GM23338 (cell line): ENCODE results near the gene ITGB1BP1. TPM values are rescaled to one million over a fixed set of nuclear protein-coding genes. Genes with fewer than 3 reads are reported as not detected.

Experiments used
- ATAC-seq: fragments of 200-7000 bp; cut with Tn5 transposase; 3 replicates; pipeline ENCODE4 v1.9.1; 2020
- DNase-seq: peaks from one replicate; pipeline ENCODE4 v3.0.0-alpha.2; 2015; ENCODE audit warnings: low spot score
- H2AFZ ChIP-seq: fragments of 200-600 bp; sonication (generic); 2 replicates; pipeline ENCODE4 v1.8.0; 2016; ENCODE audit warnings: antibody characterized with exemption, mild to moderate bottlenecking, moderate library complexity
- H3F3A ChIP-seq: fragments of 200-600 bp; sonication (generic); replicated peaks from 2 replicates; pipeline ENCODE4 v1.8.0; 2017; ENCODE audit warnings: antibody characterized with exemption, mixed run types, low read depth
- H3K27ac ChIP-seq: fragments of 200-600 bp; sonication (generic); 2 replicates; pipeline ENCODE4 v1.6.1; 2016; ENCODE audit warnings: low read depth
- H3K27me3 ChIP-seq: fragments of 200-600 bp; sonication (generic); 2 replicates; pipeline ENCODE4 v1.8.0; 2016; ENCODE audit warnings: mild to moderate bottlenecking, mixed run types, moderate library complexity; ENCODE audit not compliant: insufficient read depth
- H3K36me3 ChIP-seq: fragments of 200-600 bp; sonication (generic); 2 replicates; pipeline ENCODE4 v1.8.0; 2016; ENCODE audit warnings: mild to moderate bottlenecking; ENCODE audit not compliant: insufficient read depth
- H3K4me1 ChIP-seq: fragments of 200-600 bp; sonication (generic); 2 replicates; pipeline ENCODE4 v1.8.0; 2016; ENCODE audit warnings: mild to moderate bottlenecking, moderate library complexity; ENCODE audit not compliant: insufficient read depth
- H3K4me2 ChIP-seq: fragments of 200-600 bp; sonication (generic); 2 replicates; pipeline ENCODE4 v1.7.1; 2017; ENCODE audit warnings: mixed run types
- H3K4me3 ChIP-seq: fragments of 200-600 bp; sonication (generic); 2 replicates; pipeline ENCODE4 v1.6.1; 2016; ENCODE audit warnings: mixed run types
- H3K79me2 ChIP-seq: fragments of 200-600 bp; sonication (generic); replicated peaks from 2 replicates; pipeline ENCODE4 v1.8.0; 2017; ENCODE audit warnings: mild to moderate bottlenecking; ENCODE audit not compliant: insufficient read depth
- H3K9me2 ChIP-seq: fragments of 200-600 bp; sonication (generic); 2 replicates; pipeline ENCODE4 v1.8.0; 2017; ENCODE audit not compliant: insufficient read depth
- H4K20me1 ChIP-seq: fragments of 200-600 bp; sonication (generic); replicated peaks from 2 replicates; pipeline ENCODE4 v1.8.0; 2017; ENCODE audit warnings: mild to moderate bottlenecking; ENCODE audit not compliant: insufficient read depth
- H3K27ac Mint-ChIP-seq: 2 replicates; pipeline ENCODE4 v1.8.0; 2020; ENCODE audit warnings: inconsistent platforms, mild to moderate bottlenecking, moderate library complexity, mixed read lengths
- H3K27me3 Mint-ChIP-seq: 3 replicates; pipeline ENCODE4 v1.8.0; 2022; ENCODE audit warnings: low read depth, mild to moderate bottlenecking, moderate library complexity, mixed read lengths, inconsistent platforms; ENCODE audit not compliant: insufficient read depth, poor library complexity
- H3K36me3 Mint-ChIP-seq: 3 replicates; pipeline ENCODE4 v1.8.0; 2021; ENCODE audit warnings: low read depth, mild to moderate bottlenecking, inconsistent platforms, moderate library complexity, mixed read lengths
- H3K4me1 Mint-ChIP-seq: 3 replicates; pipeline ENCODE4 v1.8.0; 2020; ENCODE audit warnings: mild to moderate bottlenecking, inconsistent platforms, mixed read lengths
- H3K4me3 Mint-ChIP-seq: 3 replicates; pipeline ENCODE4 v1.8.0; 2021; ENCODE audit warnings: moderate library complexity, mild to moderate bottlenecking, inconsistent platforms, mixed read lengths
- H3K9me3 Mint-ChIP-seq: 3 replicates; pipeline ENCODE4 v1.8.0; 2020; ENCODE audit warnings: moderate library complexity, mild to moderate bottlenecking, inconsistent platforms, mixed read lengths
- CREB1 ChIP-seq: fragments of 250-450 bp; sonication (Bioruptor Pico); IDR thresholded peaks from 2 replicates; pipeline ENCODE4 v1.5.0; 2020; ENCODE audit warnings: low read depth, mild to moderate bottlenecking, moderate library complexity
- CTCF ChIP-seq, 2 experiments: fragments of 200-600 bp in 1 of 2; sonication (generic) in 1 of 2; conservative IDR thresholded peaks; 2 replicates each; pipeline versions ENCODE4 v1.5.1 to v1.6.1; 2016 to 2017; ENCODE audit warnings: antibody characterized with exemption in 2 of 2, low read depth in 2 of 2, mild to moderate bottlenecking in 2 of 2, moderate library complexity in 1 of 2
- EZH2 ChIP-seq: fragments of 200-600 bp; sonication (generic); IDR thresholded peaks from one replicate; pipeline ENCODE4 v1.8.0; 2017; ENCODE audit warnings: antibody characterized with exemption, mild to moderate bottlenecking, low read depth; ENCODE audit not compliant: unreplicated experiment
- EZH2phosphoT487 ChIP-seq: fragments of 200-600 bp; sonication (generic); IDR thresholded peaks from one replicate; pipeline ENCODE4 v1.8.1; 2018; ENCODE audit warnings: antibody characterized with exemption; ENCODE audit not compliant: unreplicated experiment
- JUNB ChIP-seq: IDR thresholded peaks from one replicate; pipeline ENCODE4 v1.6.1; 2016; ENCODE audit warnings: antibody characterized with exemption; ENCODE audit not compliant: unreplicated experiment
- NANOG ChIP-seq: IDR thresholded peaks from 2 replicates; pipeline ENCODE4 v1.6.1; 2016; ENCODE audit warnings: antibody characterized with exemption, borderline replicate concordance
- POLR2AphosphoS5 ChIP-seq: IDR thresholded peaks from 2 replicates; pipeline ENCODE4 v1.6.1; 2016; ENCODE audit warnings: antibody characterized with exemption, low read depth
- REST ChIP-seq: IDR thresholded peaks from one replicate; pipeline ENCODE4 v1.6.1; 2018; ENCODE audit warnings: antibody characterized with exemption; ENCODE audit not compliant: unreplicated experiment
- STAT1 ChIP-seq: IDR thresholded peaks from one replicate; pipeline ENCODE4 v1.6.1; 2016; ENCODE audit warnings: antibody characterized with exemption; ENCODE audit not compliant: unreplicated experiment
- ZNF114 ChIP-seq: fragments of 250-450 bp; sonication (Bioruptor Pico); IDR thresholded peaks from 2 replicates; pipeline ENCODE4 v1.5.0; 2020; ENCODE audit warnings: mild to moderate bottlenecking, moderate library complexity
- ZNF331 ChIP-seq: fragments of 250-450 bp; sonication (Bioruptor Pico); IDR thresholded peaks from 2 replicates; pipeline ENCODE4 v1.5.0; 2020; ENCODE audit warnings: low read depth, mild to moderate bottlenecking, moderate library complexity
- polyA plus RNA-seq: library from polyadenylated mRNA; unstranded; fragments of >200 nt; fragmentation: Nextera tagmentation; extraction: Ambion mirVana; gene quantifications from 2 replicates; pipeline ENCODE4 v1.2.1, GENCODE V29; 2016
- total RNA-seq: library from RNA; depleted of rRNA; stranded (reverse); fragments of >200 nt; shearing (Covaris generic); gene quantifications from 2 replicates; pipeline ENCODE4 v1.2.3, GENCODE V29; 2014
- TF ChIP-seq, protein P1 (sequence below): fragments of 250-450 bp; sonication (Bioruptor Pico); IDR thresholded peaks from 2 replicates; pipeline ENCODE4 v1.5.0; 2020; ENCODE audit warnings: mild to moderate bottlenecking, moderate library complexity
- TF ChIP-seq, protein P2 (sequence below): IDR thresholded peaks from 2 replicates; pipeline ENCODE4 v1.6.1; 2016; ENCODE audit warnings: antibody characterized with exemption

The ITGB1BP1 gene
- total and polyA plus RNA-seq, 2 experiments from 2014 or later, result 29.1 to 63.5 TPM

- no peaks in the 10 kb centered on the region; the same call in 1 of the 2 replicates for H3K36me3 ChIP-seq
- no peaks in the 10 kb centered on the region for H3F3A ChIP-seq
- no peak overlapping the region for H2AFZ ChIP-seq
- Mint-ChIP-seq H3K4me3 (no peak overlapping the region), H3K27ac (no peak overlapping the region), H3K36me3 (peaks cover 28% of the 10 kb centered on the region), H3K27me3 (peaks cover 2% of the 10 kb centered on the region), H3K4me1 (no peaks in the 10 kb centered on the region), H3K9me3 (no peaks in the 10 kb centered on the region)
- H3K4me1 ChIP-seq, result no peaks in the 10 kb centered on the region
- no peaks in the 10 kb centered on the region for H3K27me3 ChIP-seq
- TF ChIP-seq ZNF114, result no peak
- TF ChIP-seq REST, result no peak
- TF ChIP-seq JUNB, result no peak
- TF ChIP-seq, protein P1, sequence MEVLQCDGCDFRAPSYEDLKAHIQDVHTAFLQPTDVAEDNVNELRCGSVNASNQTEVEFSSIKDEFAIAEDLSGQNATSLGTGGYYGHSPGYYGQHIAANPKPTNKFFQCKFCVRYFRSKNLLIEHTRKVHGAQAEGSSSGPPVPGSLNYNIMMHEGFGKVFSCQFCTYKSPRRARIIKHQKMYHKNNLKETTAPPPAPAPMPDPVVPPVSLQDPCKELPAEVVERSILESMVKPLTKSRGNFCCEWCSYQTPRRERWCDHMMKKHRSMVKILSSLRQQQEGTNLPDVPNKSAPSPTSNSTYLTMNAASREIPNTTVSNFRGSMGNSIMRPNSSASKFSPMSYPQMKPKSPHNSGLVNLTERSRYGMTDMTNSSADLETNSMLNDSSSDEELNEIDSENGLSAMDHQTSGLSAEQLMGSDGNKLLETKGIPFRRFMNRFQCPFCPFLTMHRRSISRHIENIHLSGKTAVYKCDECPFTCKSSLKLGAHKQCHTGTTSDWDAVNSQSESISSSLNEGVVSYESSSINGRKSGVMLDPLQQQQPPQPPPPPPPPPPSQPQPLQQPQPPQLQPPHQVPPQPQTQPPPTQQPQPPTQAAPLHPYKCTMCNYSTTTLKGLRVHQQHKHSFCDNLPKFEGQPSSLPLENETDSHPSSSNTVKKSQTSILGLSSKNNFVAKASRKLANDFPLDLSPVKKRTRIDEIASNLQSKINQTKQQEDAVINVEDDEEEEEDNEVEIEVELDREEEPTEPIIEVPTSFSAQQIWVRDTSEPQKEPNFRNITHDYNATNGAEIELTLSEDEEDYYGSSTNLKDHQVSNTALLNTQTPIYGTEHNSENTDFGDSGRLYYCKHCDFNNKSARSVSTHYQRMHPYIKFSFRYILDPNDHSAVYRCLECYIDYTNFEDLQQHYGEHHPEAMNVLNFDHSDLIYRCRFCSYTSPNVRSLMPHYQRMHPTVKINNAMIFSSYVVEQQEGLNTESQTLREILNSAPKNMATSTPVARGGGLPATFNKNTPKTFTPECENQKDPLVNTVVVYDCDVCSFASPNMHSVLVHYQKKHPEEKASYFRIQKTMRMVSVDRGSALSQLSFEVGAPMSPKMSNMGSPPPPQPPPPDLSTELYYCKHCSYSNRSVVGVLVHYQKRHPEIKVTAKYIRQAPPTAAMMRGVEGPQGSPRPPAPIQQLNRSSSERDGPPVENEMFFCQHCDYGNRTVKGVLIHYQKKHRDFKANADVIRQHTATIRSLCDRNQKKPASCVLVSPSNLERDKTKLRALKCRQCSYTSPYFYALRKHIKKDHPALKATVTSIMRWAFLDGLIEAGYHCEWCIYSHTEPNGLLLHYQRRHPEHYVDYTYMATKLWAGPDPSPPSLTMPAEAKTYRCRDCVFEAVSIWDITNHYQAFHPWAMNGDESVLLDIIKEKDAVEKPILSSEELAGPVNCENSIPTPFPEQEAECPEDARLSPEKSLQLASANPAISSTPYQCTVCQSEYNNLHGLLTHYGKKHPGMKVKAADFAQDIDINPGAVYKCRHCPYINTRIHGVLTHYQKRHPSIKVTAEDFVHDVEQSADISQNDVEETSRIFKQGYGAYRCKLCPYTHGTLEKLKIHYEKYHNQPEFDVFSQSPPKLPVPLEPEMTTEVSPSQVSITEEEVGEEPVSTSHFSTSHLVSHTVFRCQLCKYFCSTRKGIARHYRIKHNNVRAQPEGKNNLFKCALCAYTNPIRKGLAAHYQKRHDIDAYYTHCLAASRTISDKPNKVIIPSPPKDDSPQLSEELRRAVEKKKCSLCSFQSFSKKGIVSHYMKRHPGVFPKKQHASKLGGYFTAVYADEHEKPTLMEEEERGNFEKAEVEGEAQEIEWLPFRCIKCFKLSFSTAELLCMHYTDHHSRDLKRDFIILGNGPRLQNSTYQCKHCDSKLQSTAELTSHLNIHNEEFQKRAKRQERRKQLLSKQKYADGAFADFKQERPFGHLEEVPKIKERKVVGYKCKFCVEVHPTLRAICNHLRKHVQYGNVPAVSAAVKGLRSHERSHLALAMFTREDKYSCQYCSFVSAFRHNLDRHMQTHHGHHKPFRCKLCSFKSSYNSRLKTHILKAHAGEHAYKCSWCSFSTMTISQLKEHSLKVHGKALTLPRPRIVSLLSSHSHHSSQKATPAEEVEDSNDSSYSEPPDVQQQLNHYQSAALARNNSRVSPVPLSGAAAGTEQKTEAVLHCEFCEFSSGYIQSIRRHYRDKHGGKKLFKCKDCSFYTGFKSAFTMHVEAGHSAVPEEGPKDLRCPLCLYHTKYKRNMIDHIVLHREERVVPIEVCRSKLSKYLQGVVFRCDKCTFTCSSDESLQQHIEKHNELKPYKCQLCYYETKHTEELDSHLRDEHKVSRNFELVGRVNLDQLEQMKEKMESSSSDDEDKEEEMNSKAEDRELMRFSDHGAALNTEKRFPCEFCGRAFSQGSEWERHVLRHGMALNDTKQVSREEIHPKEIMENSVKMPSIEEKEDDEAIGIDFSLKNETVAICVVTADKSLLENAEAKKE, result no peak
- TF ChIP-seq NANOG, result no peak
- TF ChIP-seq EZH2phosphoT487, result no peak
- no peak for TF ChIP-seq POLR2AphosphoS5
- TF ChIP-seq CREB1 (CRISPR knock-in tag), result no peak
- no peak for TF ChIP-seq EZH2
- TF ChIP-seq STAT1, result no peak
- TF ChIP-seq, protein P2, sequence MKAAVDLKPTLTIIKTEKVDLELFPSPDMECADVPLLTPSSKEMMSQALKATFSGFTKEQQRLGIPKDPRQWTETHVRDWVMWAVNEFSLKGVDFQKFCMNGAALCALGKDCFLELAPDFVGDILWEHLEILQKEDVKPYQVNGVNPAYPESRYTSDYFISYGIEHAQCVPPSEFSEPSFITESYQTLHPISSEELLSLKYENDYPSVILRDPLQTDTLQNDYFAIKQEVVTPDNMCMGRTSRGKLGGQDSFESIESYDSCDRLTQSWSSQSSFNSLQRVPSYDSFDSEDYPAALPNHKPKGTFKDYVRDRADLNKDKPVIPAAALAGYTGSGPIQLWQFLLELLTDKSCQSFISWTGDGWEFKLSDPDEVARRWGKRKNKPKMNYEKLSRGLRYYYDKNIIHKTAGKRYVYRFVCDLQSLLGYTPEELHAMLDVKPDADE, result no peak
- TF ChIP-seq ZNF331 (CRISPR knock-in tag), result no peak
- TF ChIP-seq CTCF (conservative IDR thresholded peaks at IDR 0.05; ENCODE audit: low read depth in 2 of 2), result no peak
- H3K4me2 ChIP-seq, result no peak overlapping the region
- no peaks in the 10 kb centered on the region for H3K79me2 ChIP-seq
- H4K20me1 ChIP-seq, result no peaks in the 10 kb centered on the region
- H3K9me2 ChIP-seq, result no peaks in the 10 kb centered on the region
- ATAC-seq (no peak), DNase-seq (no peak)
- no peak overlapping the region for H3K27ac ChIP-seq
- H3K4me3 ChIP-seq, result no peak overlapping the region
Measured at GRCh38 chr2:9385841-9386240, 37.5 kb downstream of the ITGB1BP1 start.
